Esophagus squamous epithelium (tissue), 4 donors: ENCODE results near the gene FETUB.

Source experiments
- CTCF ChIP-seq, 6 experiments: fragments of 450-650 bp in 4 of 6; fragments of 200-600 bp in 2 of 6; sonication (generic) in 2 of 6; IDR thresholded peaks; one replicate each; pipeline ENCODE4 v1.5.1; 2016 to 2019; ENCODE audit warnings: antibody characterized with exemption in 6 of 6, mild to moderate bottlenecking in 4 of 6, moderate library complexity in 4 of 6
- POLR2A ChIP-seq, 4 donors: fragments of 450-650 bp; IDR thresholded peaks; one replicate each; pipeline ENCODE4 v1.6.1; 2017; ENCODE audit warnings: antibody characterized with exemption in 4 of 4, mild to moderate bottlenecking in 4 of 4, moderate library complexity in 3 of 4

- TF ChIP-seq CTCF (IDR thresholded peaks at IDR 0.05), result no peak
- no peak for TF ChIP-seq POLR2A (IDR thresholded peaks at IDR 0.05)
Measured at GRCh38 chr3:186627852-186628414, 12.3 kb upstream of the FETUB start.
